ENCODE results near the gene CXorf58.
"Not testable (repeated sequence)": the region's sequence is repeated elsewhere in the genome, so short reads cannot be mapped to it uniquely, and the experiment has no call there.

The CXorf58 gene

DNA sequence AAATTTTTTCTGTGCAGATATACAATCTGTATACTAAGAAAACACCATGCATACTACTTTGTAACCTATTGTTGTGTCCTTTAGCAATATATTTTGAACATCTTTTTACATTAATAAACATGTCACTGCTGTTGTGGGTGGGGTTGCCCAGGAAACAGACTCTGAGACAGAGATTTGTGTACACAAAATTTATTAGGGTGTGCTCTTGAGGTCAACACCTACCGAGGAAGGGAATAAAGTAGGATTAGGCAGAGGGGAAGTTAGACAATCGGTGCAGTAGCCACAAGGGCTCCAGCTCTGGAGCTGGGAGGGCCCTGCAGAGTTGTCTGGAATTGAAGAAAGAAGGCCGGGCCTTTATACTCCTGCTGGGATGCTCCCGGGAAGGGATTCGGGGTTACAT is 56.4 kb downstream of the CXorf58 start:
- no peak for DNase-seq

GRCh38 chrX:23965630-23966029 is 57.8 kb downstream of the CXorf58 start:
- DNase-seq, result not testable (repeated sequence)

DNA sequence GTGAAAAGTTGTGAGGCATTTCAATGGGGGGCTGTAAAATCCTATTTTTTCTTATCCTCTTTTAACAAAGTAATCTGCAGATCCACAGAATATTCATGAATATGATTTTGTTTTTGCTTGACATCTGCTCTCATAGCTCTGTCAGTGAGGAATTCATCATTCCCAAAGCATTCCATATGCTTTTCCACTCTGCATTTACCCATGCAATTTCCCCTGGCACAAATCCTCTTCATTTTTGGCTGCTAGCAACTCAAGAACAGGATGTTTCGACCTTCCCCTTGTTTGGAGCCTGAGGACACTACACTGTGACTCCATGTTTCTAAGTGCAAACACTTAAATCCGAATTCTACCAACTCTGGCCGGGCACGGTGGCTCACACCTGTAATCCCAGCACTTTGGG is 70.7 kb downstream of the CXorf58 start:
- DNase-seq, result no peak

DNA sequence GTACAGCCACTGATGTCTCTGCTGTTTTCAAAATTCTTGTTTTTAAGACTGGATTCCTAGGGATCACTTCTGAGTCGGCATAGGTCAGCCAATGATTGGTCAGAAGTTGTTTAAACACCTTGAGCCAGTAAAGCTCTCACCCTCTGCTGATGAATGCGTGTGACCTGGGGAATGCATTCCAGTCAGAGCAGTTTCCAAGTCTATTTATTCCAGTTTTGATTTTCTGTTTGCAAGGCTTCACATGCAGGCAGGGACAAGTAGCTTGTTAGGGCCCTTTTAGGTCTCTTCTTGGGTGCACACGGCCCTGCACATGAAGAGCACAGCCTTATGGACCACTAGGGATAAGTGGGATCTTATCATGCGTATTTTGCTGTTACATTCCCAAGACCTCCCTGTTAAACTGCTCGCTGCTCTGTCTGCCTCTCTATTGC is 72.2 kb downstream of the CXorf58 start:
- no peak for DNase-seq

DNA sequence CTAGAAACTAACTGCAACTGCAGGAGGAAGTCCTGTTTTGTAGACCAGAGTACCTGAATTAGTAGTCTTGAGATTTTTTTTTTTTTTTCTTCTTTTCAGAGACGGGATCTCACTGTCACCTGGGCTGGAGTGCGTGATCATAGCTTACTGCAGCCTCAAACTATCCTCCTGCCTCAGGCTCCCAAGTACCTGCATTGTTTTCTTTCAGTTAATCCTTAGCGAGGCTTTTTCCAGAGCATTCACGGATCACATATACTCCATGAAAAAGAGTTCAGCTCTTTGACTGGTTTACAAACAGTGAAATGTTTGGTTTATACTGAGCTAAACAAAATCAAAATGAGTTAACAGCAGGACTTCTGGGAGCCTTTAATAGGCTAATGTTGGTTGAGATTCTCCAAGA is 73.4 kb downstream of the CXorf58 start:
- DNase-seq, result no peak

DNA sequence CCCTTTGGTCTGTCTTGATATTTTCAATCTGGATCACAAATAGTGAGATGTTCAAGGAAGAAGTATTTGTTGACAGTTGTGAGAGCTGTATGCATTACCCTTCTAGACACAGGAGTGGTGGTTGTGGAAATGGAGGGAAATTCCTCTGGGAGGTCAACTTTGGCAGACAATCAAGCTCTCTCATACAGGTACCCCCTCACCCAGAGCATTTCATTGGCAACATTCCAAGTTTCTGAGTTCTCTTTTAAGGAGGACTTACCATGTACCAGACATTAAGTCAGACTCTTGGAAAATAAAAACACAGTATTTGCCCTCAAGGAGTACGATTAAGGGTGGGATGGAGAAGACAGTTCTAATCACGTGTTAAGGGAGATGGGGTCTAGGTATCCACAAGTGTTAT is 73.9 kb downstream of the CXorf58 start:
- no peak for DNase-seq

GRCh38 chrX:23982891-23983290 is 75.1 kb downstream of the CXorf58 start:
- no peak for DNase-seq
